ENCODE results near the gene SDK1.

DNA sequence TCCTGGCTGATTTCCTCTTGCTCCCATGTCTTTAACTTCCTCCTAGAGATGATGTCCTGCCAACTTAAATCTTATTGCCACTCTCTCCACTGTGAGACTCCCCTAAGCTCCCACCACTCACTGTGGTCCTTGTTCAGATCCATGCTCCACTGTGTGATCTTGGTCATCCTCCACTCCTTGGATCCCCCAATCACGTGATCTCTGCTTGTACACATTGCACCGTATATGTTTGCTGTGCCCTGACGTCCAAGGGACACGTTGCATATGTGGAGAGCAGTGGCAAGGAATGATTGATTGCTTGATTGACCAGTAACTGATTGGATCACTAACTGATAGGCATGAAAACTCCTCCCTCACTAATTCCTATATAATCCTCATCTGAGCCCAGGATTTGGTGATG, 395.1 kb downstream of the SDK1 start:
- no peak for TF ChIP-seq POLR2A (IDR thresholded peaks at IDR 0.05; ENCODE audit: low read length)
- no peak for TF ChIP-seq GATA1 (IDR thresholded peaks at IDR 0.05; ENCODE audit: low read depth, low read length)
